Neural cell (in vitro differentiated cells): ENCODE measurements around the gene TXNL4B. TPM values are rescaled to one million over a fixed set of nuclear protein-coding genes. Genes with fewer than 3 reads are reported as not detected.

Source experiments
- H2AFZ ChIP-seq: fragments of 200-600, 300-800 bp; sonication (generic), shearing (Covaris generic); 2 replicates; pipeline ENCODE4 v1.6.0; 2014; ENCODE audit warnings: low read depth, mild to moderate bottlenecking, antibody characterized with exemption, low read length, moderate library complexity
- H3F3A ChIP-seq: fragments of 200-600 bp; shearing (Covaris generic); 2 replicates; pipeline ENCODE4 v1.6.1; 2016; ENCODE audit warnings: mild to moderate bottlenecking, moderate library complexity, mixed read lengths, antibody characterized with exemption, low read length; ENCODE audit not compliant: insufficient read depth, poor library complexity, severe bottlenecking
- H3K27ac ChIP-seq: fragments of 200-600, 300-800 bp; sonication (generic), shearing (Covaris generic); 2 replicates; pipeline ENCODE4 v1.5.1; 2014; ENCODE audit warnings: mild to moderate bottlenecking, low read length, moderate library complexity
- H3K27me3 ChIP-seq: fragments of 300-800, 200-600 bp; sonication (generic), shearing (Covaris generic); 2 replicates; pipeline ENCODE4 v1.6.0; 2014; ENCODE audit warnings: mild to moderate bottlenecking, low read depth, low read length, moderate library complexity; ENCODE audit not compliant: insufficient read depth
- H3K36me3 ChIP-seq: fragments of 300-800, 200-600 bp; sonication (generic), shearing (Covaris generic); 2 replicates; pipeline ENCODE4 v1.5.1; 2014; ENCODE audit warnings: mild to moderate bottlenecking, antibody characterized with exemption, low read length, moderate library complexity; ENCODE audit not compliant: insufficient read depth
- H3K4me2 ChIP-seq: fragments of 300-800, 200-600 bp; sonication (generic), shearing (Covaris generic); 2 replicates; pipeline ENCODE4 v1.6.0; 2014; ENCODE audit warnings: mild to moderate bottlenecking, low read length
- H3K4me3 ChIP-seq: fragments of 300-800, 200-600 bp; sonication (generic), shearing (Covaris generic); 2 replicates; pipeline ENCODE4 v1.5.1; 2014; ENCODE audit warnings: mild to moderate bottlenecking, low read length, moderate library complexity
- H3K79me2 ChIP-seq: fragments of 200-600 bp; shearing (Covaris generic); replicated peaks from 2 replicates; pipeline ENCODE4 v1.6.0; 2014; ENCODE audit warnings: mild to moderate bottlenecking, low read length, moderate library complexity; ENCODE audit not compliant: insufficient read depth
- H3K9ac ChIP-seq: fragments of 300-800, 200-600 bp; sonication (generic), shearing (Covaris generic); 2 replicates; pipeline ENCODE4 v1.6.1; 2016; ENCODE audit warnings: mild to moderate bottlenecking, low read length, mixed read lengths
- H3K9me2 ChIP-seq: fragments of 200-600 bp; shearing (Covaris generic); 2 replicates; pipeline ENCODE4 v1.6.1; 2016; ENCODE audit warnings: mild to moderate bottlenecking, low read length, mixed read lengths; ENCODE audit not compliant: insufficient read depth
- H3K9me3 ChIP-seq: fragments of 200-600, 300-800 bp; sonication (generic), shearing (Covaris generic); 2 replicates; pipeline ENCODE4 v1.6.1; 2016; ENCODE audit warnings: mild to moderate bottlenecking, mixed run types, low read length, moderate library complexity, mixed read lengths
- H4K20me1 ChIP-seq: fragments of 200-600 bp; shearing (Covaris generic); 2 replicates; pipeline ENCODE4 v1.6.1; 2016; ENCODE audit warnings: mild to moderate bottlenecking, mixed run types; ENCODE audit not compliant: insufficient read depth
- CTCF ChIP-seq: fragments of 450-650 bp; IDR thresholded peaks from 2 replicates; pipeline ENCODE4 v1.5.1; 2014; ENCODE audit warnings: antibody characterized with exemption, mild to moderate bottlenecking, moderate library complexity; ENCODE audit not compliant: poor library complexity, severe bottlenecking
- EP300 ChIP-seq: fragments of 450-650 bp; conservative IDR thresholded peaks from 2 replicates; pipeline ENCODE4 v1.6.1; 2014; ENCODE audit warnings: antibody characterized with exemption, mild to moderate bottlenecking, moderate library complexity; ENCODE audit not compliant: poor library complexity, severe bottlenecking
- EZH2 ChIP-seq: fragments of 200-600, 300-800 bp; shearing (Covaris generic), sonication (generic); IDR thresholded peaks from 2 replicates; pipeline ENCODE4 v1.6.1; 2014; ENCODE audit warnings: antibody characterized with exemption, low read length, borderline replicate concordance, mild to moderate bottlenecking; ENCODE audit not compliant: insufficient read depth, poor library complexity, severe bottlenecking
- MXI1 ChIP-seq: fragments of 450-650 bp; conservative IDR thresholded peaks from 2 replicates; pipeline ENCODE4 v1.6.1; 2014; ENCODE audit warnings: antibody characterized with exemption, mild to moderate bottlenecking; ENCODE audit not compliant: poor library complexity, severe bottlenecking
- POLR2AphosphoS5 ChIP-seq: IDR thresholded peaks from 2 replicates; pipeline ENCODE4 v1.6.1; 2012
- RAD21 ChIP-seq: fragments of 450-650 bp; conservative IDR thresholded peaks from 2 replicates; pipeline ENCODE4 v1.6.1; 2014; ENCODE audit warnings: antibody characterized with exemption, mild to moderate bottlenecking, moderate library complexity
- REST ChIP-seq: IDR thresholded peaks from 2 replicates; pipeline ENCODE4 v1.6.1; 2012; ENCODE audit warnings: borderline replicate concordance
- SMC3 ChIP-seq: fragments of 450-650 bp; conservative IDR thresholded peaks from 2 replicates; pipeline ENCODE4 v1.6.1; 2014; ENCODE audit warnings: antibody characterized with exemption, mild to moderate bottlenecking, moderate library complexity; ENCODE audit not compliant: poor library complexity
- TAF1 ChIP-seq: IDR thresholded peaks from 2 replicates; pipeline ENCODE4 v1.6.1; 2012; ENCODE audit warnings: low read depth
- polyA plus RNA-seq: library from polyadenylated mRNA; depleted of rRNA; stranded (reverse); fragments of >200 nt; gene quantifications from 2 replicates; pipeline ENCODE4 v1.2.3, GENCODE V29; 2014

TXNL4B gene
- polyA plus RNA-seq, 1 donor from 2014 or later: 26.2 TPM

- Histone ChIP-seq H3K36me3 (peaks cover 7% of the 10 kb centered on the region), H4K20me1 (no peaks in the 10 kb centered on the region), H3K79me2 (no peaks in the 10 kb centered on the region), H3F3A (no peaks in the 10 kb centered on the region), H3K9me3 (no peaks in the 10 kb centered on the region), H3K9ac (no peak overlapping the region), H2AFZ (no peak overlapping the region), H3K4me2 (no peak overlapping the region), H3K4me3 (no peak overlapping the region), H3K27ac (no peak overlapping the region), H3K9me2 (no peaks in the 10 kb centered on the region), H3K27me3 (no peaks in the 10 kb centered on the region)
- TF ChIP-seq EZH2 (no peak), TAF1 (no peak), POLR2AphosphoS5 (no peak), SMC3 (no peak), EP300 (no peak), REST (no peak), MXI1 (no peak), RAD21 (no peak), CTCF (no peak)
Measured at GRCh38 chr16:72112452-72112792, 19.0 kb upstream of the TXNL4B start.

DNA sequence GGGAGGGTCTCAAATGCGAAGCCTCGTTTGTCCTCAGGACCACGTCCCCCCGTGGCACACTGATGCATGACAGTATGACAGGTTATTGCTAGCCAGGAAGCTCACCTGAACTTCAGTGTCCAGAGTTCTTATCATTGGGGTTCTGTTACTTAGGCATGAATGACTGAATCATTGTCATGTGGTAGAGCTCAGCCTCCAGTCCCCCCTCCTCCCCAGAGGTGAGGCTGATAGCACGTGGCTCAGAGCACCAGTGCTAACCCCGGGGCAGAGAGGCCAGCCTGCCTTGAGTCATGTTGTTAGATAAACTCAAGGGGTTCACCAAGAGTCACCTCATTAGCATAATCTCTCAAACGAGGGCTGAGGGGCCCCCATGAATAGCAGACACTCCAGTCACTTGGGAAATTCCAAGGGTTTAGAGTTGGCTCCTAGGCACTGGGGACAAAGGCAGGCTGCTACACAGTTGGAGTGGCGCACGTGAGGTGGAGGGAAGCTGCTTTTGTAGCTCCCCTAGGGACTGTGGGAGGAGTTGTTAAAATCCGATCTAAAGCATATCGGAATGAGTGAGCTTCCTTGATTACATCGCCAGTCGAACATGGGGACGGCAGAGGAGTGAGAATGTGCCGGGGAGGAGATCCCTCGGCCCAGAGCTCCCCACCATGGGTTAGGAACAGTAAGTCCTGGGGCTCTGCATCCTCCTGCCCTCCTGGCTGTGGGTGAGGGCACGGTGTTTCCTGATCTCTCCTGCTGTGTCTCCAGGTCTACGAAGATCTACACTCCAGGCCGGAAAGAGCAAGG, 18.4 kb upstream of the TXNL4B start:
- Histone ChIP-seq H3K4me3 (no peak overlapping the region), H3K27me3 (no peaks in the 10 kb centered on the region), H3K27ac (no peak overlapping the region), H3K9ac (no peak overlapping the region), H4K20me1 (no peaks in the 10 kb centered on the region), H3K9me3 (no peaks in the 10 kb centered on the region), H3K9me2 (no peaks in the 10 kb centered on the region), H3F3A (no peaks in the 10 kb centered on the region), H3K36me3 (peaks cover 7% of the 10 kb centered on the region), H3K4me2 (no peak overlapping the region), H3K79me2 (no peaks in the 10 kb centered on the region), H2AFZ (no peak overlapping the region)
- TF ChIP-seq MXI1 (no peak), EP300 (no peak), SMC3 (no peak), EZH2 (no peak), POLR2AphosphoS5 (no peak), RAD21 (no peak), TAF1 (no peak)
